SHP77 treated with DMSO at 0.1 percent for 48 hours (cell line): ENCODE data around the gene TGM4.
A peak's percentile ranks its signal among the peaks of the same experiment; 100 is the strongest.

Experiments used
- DNase-seq: peaks from one replicate; lab custom pipeline; 2025; lab: John Stamatoyannopoulos, UW

TGM4 gene

GRCh38 chr3:44880284-44880683 lies 5.9 kb downstream of the TGM4 start:
- DNase-seq: no peak

GRCh38 chr3:44883213-44883955 lies 9.0 kb downstream of the TGM4 start:
- no peak for DNase-seq

- no peak for DNase-seq
These were observed 9.6 kb downstream of the TGM4 start for GRCh38 chr3:44883999-44884431.

GRCh38 chr3:44885618-44886017 lies 11.2 kb downstream of the TGM4 start:
- no peak for DNase-seq

GRCh38 chr3:44886561-44886960 lies 12.2 kb downstream of the TGM4 start:
- DNase-seq: peak; percentile 34

- no peak for DNase-seq
These were observed 12.7 kb downstream of the TGM4 start for GRCh38 chr3:44887101-44887500.

GRCh38 chr3:44890258-44890657 lies 15.8 kb downstream of the TGM4 start:
- no peak for DNase-seq

GRCh38 chr3:44890852-44891251 lies 16.4 kb downstream of the TGM4 start:
- DNase-seq: no peak

GRCh38 chr3:44892689-44893088 lies 18.3 kb downstream of the TGM4 start:
- DNase-seq: no peak

GRCh38 chr3:44893097-44893496 lies 18.7 kb downstream of the TGM4 start:
- no peak for DNase-seq

GRCh38 chr3:44894485-44894884 lies 20.1 kb downstream of the TGM4 start:
- no peak for DNase-seq

GRCh38 chr3:44896440-44896839 lies 22.0 kb downstream of the TGM4 start:
- DNase-seq: no peak

GRCh38 chr3:44899683-44900367 lies 25.4 kb downstream of the TGM4 start:
- DNase-seq: no peak

GRCh38 chr3:44902628-44903027 lies 28.2 kb downstream of the TGM4 start:
- DNase-seq: no peak

- no peak for DNase-seq
These were observed 28.9 kb downstream of the TGM4 start for GRCh38 chr3:44903314-44903713.

- DNase-seq: no peak
These were observed 29.3 kb downstream of the TGM4 start for GRCh38 chr3:44903751-44904150.

- no peak for DNase-seq
These were observed 31.2 kb downstream of the TGM4 start for GRCh38 chr3:44905446-44906157.

GRCh38 chr3:44906997-44907396 lies 32.6 kb downstream of the TGM4 start:
- no peak for DNase-seq

- no peak for DNase-seq
These were observed 33.2 kb downstream of the TGM4 start for GRCh38 chr3:44907612-44908011.

GRCh38 chr3:44909063-44909462 lies 34.7 kb downstream of the TGM4 start:
- DNase-seq: no peak

- no peak for DNase-seq
These were observed 36.3 kb downstream of the TGM4 start for GRCh38 chr3:44910693-44911092.

GRCh38 chr3:44913868-44914468 lies 39.6 kb downstream of the TGM4 start:
- peak; percentile 22 for DNase-seq

GRCh38 chr3:44914936-44915335 lies 40.5 kb downstream of the TGM4 start:
- DNase-seq: no peak
